GM12801 (cell line): ENCODE results near the gene FBN2.

Source experiments
- TF ChIP-seq, protein P1 (sequence below): IDR thresholded peaks from one replicate; pipeline ENCODE4 v1.5.1; 2011; ENCODE audit warnings: control low read depth; ENCODE audit not compliant: insufficient read length; ENCODE audit errors: extremely low read depth

FBN2 gene

DNA sequence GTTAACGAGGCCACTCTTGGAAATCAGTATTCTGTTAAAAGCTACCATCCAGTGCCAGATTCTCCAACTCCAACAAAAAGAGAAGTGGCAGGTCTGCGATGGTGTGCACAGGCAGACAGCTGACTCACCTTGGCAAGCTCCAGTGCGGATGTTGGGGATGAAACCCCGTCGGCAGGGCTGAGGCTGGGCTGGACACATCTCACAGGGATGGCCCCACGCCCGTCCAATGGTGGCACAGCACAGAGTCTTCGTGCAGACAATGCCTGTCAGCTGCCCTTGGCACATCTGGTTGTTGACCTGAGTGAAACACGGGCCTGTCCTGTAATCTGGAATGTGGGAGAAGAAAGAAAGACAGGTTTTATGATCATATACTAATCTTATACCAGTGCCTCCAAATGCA lies 73.4 kb downstream of the FBN2 start:
- TF ChIP-seq, protein P1, sequence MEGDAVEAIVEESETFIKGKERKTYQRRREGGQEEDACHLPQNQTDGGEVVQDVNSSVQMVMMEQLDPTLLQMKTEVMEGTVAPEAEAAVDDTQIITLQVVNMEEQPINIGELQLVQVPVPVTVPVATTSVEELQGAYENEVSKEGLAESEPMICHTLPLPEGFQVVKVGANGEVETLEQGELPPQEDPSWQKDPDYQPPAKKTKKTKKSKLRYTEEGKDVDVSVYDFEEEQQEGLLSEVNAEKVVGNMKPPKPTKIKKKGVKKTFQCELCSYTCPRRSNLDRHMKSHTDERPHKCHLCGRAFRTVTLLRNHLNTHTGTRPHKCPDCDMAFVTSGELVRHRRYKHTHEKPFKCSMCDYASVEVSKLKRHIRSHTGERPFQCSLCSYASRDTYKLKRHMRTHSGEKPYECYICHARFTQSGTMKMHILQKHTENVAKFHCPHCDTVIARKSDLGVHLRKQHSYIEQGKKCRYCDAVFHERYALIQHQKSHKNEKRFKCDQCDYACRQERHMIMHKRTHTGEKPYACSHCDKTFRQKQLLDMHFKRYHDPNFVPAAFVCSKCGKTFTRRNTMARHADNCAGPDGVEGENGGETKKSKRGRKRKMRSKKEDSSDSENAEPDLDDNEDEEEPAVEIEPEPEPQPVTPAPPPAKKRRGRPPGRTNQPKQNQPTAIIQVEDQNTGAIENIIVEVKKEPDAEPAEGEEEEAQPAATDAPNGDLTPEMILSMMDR, result no peak

DNA sequence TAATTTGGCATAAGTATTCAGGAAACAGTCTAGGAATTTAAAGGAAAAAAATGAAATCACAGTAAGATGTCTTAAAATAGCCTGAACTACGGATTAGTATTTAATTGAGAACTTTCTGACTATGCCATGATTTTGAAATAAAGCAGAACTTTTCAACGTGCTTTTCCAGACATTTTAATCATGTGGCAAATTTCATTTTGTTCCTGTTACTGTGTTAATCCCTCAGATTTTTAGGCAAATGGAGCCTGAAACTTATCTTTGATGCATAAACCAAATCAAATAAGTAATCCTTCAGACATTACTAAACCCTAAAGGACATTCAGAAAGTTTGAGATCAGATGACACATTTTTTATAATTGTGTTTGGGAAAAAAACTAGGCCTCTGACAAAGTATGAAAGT lies 75.7 kb downstream of the FBN2 start:
- TF ChIP-seq, protein P1, result no peak

DNA sequence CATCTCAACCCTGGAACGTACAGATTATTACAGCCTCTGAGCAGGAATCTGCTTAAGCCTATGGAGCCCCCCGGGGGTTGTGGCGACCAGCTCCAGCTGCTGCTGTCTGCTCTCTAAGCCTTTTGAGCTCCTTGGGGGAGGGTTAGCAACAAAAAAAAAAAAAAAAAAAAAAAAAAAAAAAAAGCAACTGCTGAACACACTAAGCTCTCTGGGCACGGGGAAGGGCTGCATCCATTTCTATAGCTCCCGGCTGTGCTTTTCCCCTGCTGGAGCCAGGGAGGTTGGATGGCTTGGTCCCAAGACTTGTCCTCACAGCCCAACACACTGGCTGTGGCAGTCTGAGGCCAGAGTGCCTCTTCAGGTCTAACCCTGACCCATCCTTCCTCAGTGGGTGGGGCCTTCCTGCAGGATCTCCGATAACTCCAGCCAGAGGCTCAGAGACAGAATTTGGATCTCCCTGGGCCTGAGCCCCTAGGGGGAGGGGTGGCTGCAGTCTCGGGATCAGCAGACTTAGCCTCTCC lies 82.1 kb downstream of the FBN2 start:
- TF ChIP-seq, protein P1, result no peak

DNA sequence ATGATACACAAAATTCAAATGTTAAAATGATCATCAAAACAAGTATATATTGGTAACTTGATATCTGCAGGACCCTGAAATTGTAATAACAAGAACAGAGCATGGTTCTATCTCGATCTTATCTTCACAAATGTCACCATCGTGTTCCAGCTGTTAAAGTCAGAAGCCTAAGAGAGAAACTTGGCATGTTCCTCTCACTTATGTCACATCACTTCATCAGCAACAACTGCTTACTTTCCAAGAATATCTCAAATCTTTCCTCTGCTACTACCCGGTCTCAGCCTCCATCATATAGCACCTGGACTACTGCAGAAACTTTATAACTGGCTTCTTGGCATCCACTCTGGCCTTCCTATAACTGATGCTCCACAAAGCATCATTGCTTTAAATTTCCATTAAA lies 84.9 kb downstream of the FBN2 start:
- TF ChIP-seq, protein P1, result no peak

DNA sequence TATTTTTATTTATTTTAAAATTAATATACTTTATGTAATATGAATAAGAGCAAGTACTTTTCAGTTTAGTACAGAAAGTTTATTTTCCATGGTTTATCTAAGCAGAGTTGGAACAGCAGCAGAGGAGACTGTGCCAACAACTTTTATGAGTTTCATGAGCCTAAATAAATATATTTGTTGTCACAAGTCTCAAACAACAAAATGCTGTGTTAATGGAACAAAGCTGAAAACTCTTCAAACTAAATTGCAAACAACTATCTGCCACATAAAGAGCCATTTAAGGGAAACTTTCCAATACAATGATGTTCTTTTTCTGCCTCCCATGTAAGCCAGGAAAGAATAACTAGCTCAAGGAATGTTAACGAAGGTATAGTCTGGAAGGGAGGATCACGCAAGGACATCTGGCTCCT lies 96.1 kb downstream of the FBN2 start:
- TF ChIP-seq, protein P1, result no peak

- TF ChIP-seq, protein P1, result no peak
These were observed 96.9 kb downstream of the FBN2 start for GRCh38 chr5:128441165-128441564.

GRCh38 chr5:128436749-128437188 lies 101.3 kb downstream of the FBN2 start:
- TF ChIP-seq, protein P1, result no peak
